ENCODE measurements around the gene RNASE11.
"Not testable (repeated sequence)": the region's sequence is repeated elsewhere in the genome, so short reads cannot be mapped to it uniquely, and the experiment has no call there.

The RNASE11 gene

GRCh38 chr14:20622816-20623291 lies 35.1 kb upstream of the RNASE11 start (continued):
- TF ChIP-seq, protein P1, sequence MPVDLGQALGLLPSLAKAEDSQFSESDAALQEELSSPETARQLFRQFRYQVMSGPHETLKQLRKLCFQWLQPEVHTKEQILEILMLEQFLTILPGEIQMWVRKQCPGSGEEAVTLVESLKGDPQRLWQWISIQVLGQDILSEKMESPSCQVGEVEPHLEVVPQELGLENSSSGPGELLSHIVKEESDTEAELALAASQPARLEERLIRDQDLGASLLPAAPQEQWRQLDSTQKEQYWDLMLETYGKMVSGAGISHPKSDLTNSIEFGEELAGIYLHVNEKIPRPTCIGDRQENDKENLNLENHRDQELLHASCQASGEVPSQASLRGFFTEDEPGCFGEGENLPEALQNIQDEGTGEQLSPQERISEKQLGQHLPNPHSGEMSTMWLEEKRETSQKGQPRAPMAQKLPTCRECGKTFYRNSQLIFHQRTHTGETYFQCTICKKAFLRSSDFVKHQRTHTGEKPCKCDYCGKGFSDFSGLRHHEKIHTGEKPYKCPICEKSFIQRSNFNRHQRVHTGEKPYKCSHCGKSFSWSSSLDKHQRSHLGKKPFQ (tag by site-specific recombination; IDR thresholded peaks at IDR 0.05), result no peak
- TF ChIP-seq ZNF174 (tag by site-specific recombination; IDR thresholded peaks at IDR 0.05) (no peak), SCRT1 (tag by site-specific recombination; IDR thresholded peaks at IDR 0.05; ENCODE audit: borderline replicate concordance) (no peak), SCRT2 (tag by site-specific recombination; IDR thresholded peaks at IDR 0.05) (no peak), TRIM28 (IDR thresholded peaks at IDR 0.05; ENCODE audit: borderline replicate concordance, low read length) (no peak), ZNF768 (tag by site-specific recombination; IDR thresholded peaks at IDR 0.05) (no peak), FEZF1 (tag by site-specific recombination; IDR thresholded peaks at IDR 0.05) (no peak), GLIS1 (tag by site-specific recombination; IDR thresholded peaks at IDR 0.05) (no peak), ZNF544 (tag by site-specific recombination; IDR thresholded peaks at IDR 0.05) (no peak), ZNF510 (tag by site-specific recombination; IDR thresholded peaks at IDR 0.05; ENCODE audit: insufficient replicate concordance) (no peak)

DNA sequence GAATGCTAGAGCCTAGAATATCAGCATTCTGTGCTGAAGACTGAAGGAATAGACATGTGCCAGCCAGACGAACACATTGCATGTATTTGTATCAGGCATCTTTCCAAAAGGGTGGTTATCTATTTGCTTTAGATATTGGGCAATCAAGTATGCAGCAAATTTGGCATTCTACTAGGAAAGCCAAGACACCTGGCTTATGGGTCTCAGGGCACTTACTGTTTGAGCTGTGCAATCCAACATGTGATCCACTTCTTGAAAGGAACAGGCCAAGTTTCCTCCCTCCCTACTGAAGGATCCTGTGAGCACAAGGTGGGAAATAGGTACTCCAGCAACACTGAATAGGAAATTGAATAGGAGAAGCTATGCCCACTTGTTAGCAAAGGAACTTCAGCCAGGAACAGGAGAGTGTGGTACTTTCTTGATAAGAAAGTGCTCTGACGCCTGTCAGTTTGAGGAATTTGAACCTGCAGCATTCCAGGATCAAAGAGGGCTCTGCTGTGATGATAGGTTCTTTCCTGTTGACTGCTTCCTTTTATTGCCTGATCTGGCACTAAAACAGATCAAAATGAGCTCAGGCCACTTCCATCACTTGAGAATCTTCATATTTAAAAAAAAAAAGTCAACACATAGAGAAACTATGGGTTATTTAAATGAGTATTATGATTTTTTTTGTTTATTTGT lies 33.1 kb upstream of the RNASE11 start:
- CTCF ChIA-PET, result interaction anchor here (0.6 to 0.7 kb wide), 2 partner anchors 90 to 114 kb away, joined by 3 to 4 read pairs; no protein-coding TSS in a partner anchor

GRCh38 chr14:20619688-20620087 lies 31.9 kb upstream of the RNASE11 start:
- H3K9me3 ChIP-seq (ENCODE audit: control insufficient read depth, insufficient read depth, low read depth, low read length); H3K36me3 ChIP-seq (ENCODE audit: control insufficient read depth in 2 of 2, insufficient read depth in 1 of 2, low read length in 2 of 2); CTCF ChIA-PET; H3K27ac ChIP-seq (ENCODE audit: extremely low read depth, low read depth, low read length); H3K4me1 ChIP-seq (ENCODE audit: control insufficient read depth, insufficient read depth, low read length); POLR2A ChIA-PET; H3K4me3 ChIP-seq (ENCODE audit: low read depth, low read length): not testable (repeated sequence)

More for the DNA sequence above, 33.1 kb upstream of the RNASE11 start:
- TF ChIP-seq ZBTB17 (tag by site-specific recombination; IDR thresholded peaks at IDR 0.05) (0 out of 2 replicates have a peak, but pooled peaks have one; percentile 13), ZNF394 (tag by site-specific recombination; IDR thresholded peaks at IDR 0.05; ENCODE audit: borderline replicate concordance) (no peak)
- no peaks in the 10 kb centered on the region for H3K9me3 ChIP-seq (ENCODE audit: control insufficient read depth, insufficient read depth, low read depth, low read length)
- no peak overlapping the region for H3K4me3 ChIP-seq (ENCODE audit: low read depth, low read length)
- no peaks in the 10 kb centered on the region for H3K36me3 ChIP-seq (ENCODE audit: control insufficient read depth in 2 of 2, insufficient read depth in 1 of 2, low read length in 2 of 2)
- no peak overlapping the region for H3K27ac ChIP-seq (ENCODE audit: extremely low read depth, low read depth, low read length)
- POLR2A ChIA-PET, result no interaction called here
- H3K4me1 ChIP-seq (ENCODE audit: control insufficient read depth, insufficient read depth, low read length), result no peaks in the 10 kb centered on the region

DNA sequence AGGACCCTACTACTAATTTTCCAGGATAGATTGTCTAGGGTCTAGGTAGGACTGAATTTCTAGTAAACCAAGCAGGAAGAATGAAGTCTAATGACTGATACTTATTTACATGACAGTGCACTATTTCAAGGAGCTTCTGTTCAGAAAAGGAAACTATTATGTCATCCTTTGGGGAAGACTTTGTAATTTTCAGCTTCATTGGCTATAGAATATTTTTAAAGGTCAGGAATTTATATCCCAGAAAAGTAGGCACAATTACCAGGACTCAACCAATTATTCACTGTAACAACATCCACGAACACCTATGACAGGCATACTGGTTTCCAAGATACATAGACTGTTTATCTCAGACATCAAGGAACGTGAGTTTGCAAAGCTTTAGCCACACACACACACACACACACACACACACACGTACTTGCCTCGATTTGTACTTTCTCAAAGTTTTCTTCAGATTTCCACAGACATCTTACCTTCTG lies 30.5 kb upstream of the RNASE11 start:
- Histone ChIP-seq H3K4me3 (ENCODE audit: low read depth, low read length) (no peak overlapping the region), H3K36me3 (ENCODE audit: control insufficient read depth in 2 of 2, insufficient read depth in 1 of 2, low read length in 2 of 2) (no peaks in the 10 kb centered on the region), H3K4me1 (ENCODE audit: control insufficient read depth, insufficient read depth, low read length) (peaks cover 9% of the 10 kb centered on the region), H3K9me3 (ENCODE audit: control insufficient read depth, insufficient read depth, low read depth, low read length) (no peaks in the 10 kb centered on the region), H3K27ac (ENCODE audit: extremely low read depth, low read depth, low read length) (no peak overlapping the region)
- CTCF ChIA-PET, result interaction anchor here (0.8 kb wide), 1 partner anchor 313 kb away, joined by 5 read pairs; no protein-coding TSS in a partner anchor
- POLR2A ChIA-PET, result no interaction called here
- 0 out of 2 replicates have a peak, but pooled peaks have one; percentile 20 for TF ChIP-seq ZNF629 (tag by site-specific recombination; IDR thresholded peaks at IDR 0.05)
- TF ChIP-seq KLF17 (tag by site-specific recombination; IDR thresholded peaks at IDR 0.05), result no peak
- TF ChIP-seq ZNF341 (tag by site-specific recombination; IDR thresholded peaks at IDR 0.05; ENCODE audit: low read depth), result no peak
- TF ChIP-seq ZNF350 (tag by site-specific recombination; IDR thresholded peaks at IDR 0.05), result no peak
- TF ChIP-seq ZNF214 (tag by site-specific recombination; IDR thresholded peaks at IDR 0.05; ENCODE audit: borderline replicate concordance), result no peak
- 0 out of 2 replicates have a peak, but pooled peaks have one; percentile 15 for TF ChIP-seq KLF8 (tag by site-specific recombination; IDR thresholded peaks at IDR 0.05)
- no peak for TF ChIP-seq ZNF529 (tag by site-specific recombination; IDR thresholded peaks at IDR 0.05; ENCODE audit: insufficient replicate concordance)
- TF ChIP-seq, protein P2, sequence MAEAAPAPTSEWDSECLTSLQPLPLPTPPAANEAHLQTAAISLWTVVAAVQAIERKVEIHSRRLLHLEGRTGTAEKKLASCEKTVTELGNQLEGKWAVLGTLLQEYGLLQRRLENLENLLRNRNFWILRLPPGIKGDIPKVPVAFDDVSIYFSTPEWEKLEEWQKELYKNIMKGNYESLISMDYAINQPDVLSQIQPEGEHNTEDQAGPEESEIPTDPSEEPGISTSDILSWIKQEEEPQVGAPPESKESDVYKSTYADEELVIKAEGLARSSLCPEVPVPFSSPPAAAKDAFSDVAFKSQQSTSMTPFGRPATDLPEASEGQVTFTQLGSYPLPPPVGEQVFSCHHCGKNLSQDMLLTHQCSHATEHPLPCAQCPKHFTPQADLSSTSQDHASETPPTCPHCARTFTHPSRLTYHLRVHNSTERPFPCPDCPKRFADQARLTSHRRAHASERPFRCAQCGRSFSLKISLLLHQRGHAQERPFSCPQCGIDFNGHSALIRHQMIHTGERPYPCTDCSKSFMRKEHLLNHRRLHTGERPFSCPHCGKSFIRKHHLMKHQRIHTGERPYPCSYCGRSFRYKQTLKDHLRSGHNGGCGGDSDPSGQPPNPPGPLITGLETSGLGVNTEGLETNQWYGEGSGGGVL (tag by site-specific recombination; IDR thresholded peaks at IDR 0.05), result no peak
- TF ChIP-seq KLF10 (tag by site-specific recombination; IDR thresholded peaks at IDR 0.05), result no peak
- no peak for TF ChIP-seq ZNF274 (IDR thresholded peaks at IDR 0.05; ENCODE audit: low read length)
- TF ChIP-seq ZNF274 (tag by site-specific recombination; IDR thresholded peaks at IDR 0.05; ENCODE audit: borderline replicate concordance), result no peak
- TF ChIP-seq, protein P3, sequence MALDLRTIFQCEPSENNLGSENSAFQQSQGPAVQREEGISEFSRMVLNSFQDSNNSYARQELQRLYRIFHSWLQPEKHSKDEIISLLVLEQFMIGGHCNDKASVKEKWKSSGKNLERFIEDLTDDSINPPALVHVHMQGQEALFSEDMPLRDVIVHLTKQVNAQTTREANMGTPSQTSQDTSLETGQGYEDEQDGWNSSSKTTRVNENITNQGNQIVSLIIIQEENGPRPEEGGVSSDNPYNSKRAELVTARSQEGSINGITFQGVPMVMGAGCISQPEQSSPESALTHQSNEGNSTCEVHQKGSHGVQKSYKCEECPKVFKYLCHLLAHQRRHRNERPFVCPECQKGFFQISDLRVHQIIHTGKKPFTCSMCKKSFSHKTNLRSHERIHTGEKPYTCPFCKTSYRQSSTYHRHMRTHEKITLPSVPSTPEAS (tag by site-specific recombination; IDR thresholded peaks at IDR 0.05), result peak; percentile 40; the same call in 1 of the 2 replicates

Measured in HEK293 (cell line).